ENCODE results near the gene HES2. TPM values are rescaled to one million over a fixed set of nuclear protein-coding genes. Genes with fewer than 3 reads are reported as not detected.

The HES2 gene
- total and polyA plus RNA-seq, 2 experiments from 2014 or later: not detected

DNA sequence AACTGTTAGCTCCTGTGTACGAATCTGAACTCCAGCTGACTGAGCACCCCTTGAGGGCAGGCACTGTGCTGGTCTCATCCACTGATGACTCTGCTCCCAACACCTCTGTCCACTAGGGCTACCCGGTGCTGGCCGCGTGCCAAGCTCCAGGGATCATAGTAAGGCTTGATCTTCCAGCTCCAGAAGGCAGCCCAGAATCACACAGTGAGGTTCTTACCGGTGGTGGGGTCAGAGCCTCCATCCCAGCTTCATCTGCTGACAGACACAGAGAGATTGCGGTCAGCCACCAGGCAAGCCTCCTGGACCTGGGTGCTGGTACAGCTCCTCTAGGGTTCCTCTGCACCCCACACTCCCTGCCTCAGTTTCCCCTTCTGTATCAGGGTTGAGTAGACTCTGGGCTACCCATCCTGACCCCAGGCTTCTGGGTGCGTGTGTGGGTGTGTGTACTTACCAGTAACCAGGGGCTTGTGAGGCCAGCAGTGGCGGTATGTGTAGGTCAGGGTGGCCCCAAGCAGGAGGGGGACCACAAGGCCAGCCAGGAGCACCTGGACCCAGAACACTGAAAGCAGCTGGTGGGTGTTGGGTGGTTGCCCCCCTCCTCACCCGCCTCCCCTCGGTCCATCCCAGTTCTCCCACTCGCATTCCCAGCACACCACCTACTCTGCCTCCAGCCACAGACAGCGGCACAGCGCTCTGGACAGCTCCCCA is 42.8 kb upstream of the HES2 start:
- TF ChIP-seq, protein P1, sequence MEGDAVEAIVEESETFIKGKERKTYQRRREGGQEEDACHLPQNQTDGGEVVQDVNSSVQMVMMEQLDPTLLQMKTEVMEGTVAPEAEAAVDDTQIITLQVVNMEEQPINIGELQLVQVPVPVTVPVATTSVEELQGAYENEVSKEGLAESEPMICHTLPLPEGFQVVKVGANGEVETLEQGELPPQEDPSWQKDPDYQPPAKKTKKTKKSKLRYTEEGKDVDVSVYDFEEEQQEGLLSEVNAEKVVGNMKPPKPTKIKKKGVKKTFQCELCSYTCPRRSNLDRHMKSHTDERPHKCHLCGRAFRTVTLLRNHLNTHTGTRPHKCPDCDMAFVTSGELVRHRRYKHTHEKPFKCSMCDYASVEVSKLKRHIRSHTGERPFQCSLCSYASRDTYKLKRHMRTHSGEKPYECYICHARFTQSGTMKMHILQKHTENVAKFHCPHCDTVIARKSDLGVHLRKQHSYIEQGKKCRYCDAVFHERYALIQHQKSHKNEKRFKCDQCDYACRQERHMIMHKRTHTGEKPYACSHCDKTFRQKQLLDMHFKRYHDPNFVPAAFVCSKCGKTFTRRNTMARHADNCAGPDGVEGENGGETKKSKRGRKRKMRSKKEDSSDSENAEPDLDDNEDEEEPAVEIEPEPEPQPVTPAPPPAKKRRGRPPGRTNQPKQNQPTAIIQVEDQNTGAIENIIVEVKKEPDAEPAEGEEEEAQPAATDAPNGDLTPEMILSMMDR (IDR thresholded peaks at IDR 0.05; ENCODE audit: low read depth, low read length): no peak

GRCh38 chr1:6461538-6462411 is 42.1 kb upstream of the HES2 start:
- H3K9me3 ChIP-seq (ENCODE audit: low read depth): no peaks in the 10 kb centered on the region
- peaks cover 9% of the 10 kb centered on the region for H3K27me3 ChIP-seq
- TF ChIP-seq, protein P1 (IDR thresholded peaks at IDR 0.05; ENCODE audit: low read depth, low read length): no peak
- no peaks in the 10 kb centered on the region for H3K4me1 ChIP-seq (ENCODE audit: low read depth)
- DNase-seq (ENCODE audit: low read depth in 1 of 2, low spot score in 1 of 2): no peak
- no peak overlapping the region for H3K4me3 ChIP-seq
- no peak overlapping the region for H3K27ac ChIP-seq
- no peaks in the 10 kb centered on the region for H3K36me3 ChIP-seq

More for the DNA sequence above, 42.8 kb upstream of the HES2 start:
- Histone ChIP-seq H3K9me3 (ENCODE audit: low read depth) (no peaks in the 10 kb centered on the region), H3K27ac (no peak overlapping the region), H3K27me3 (peaks cover 9% of the 10 kb centered on the region), H3K4me1 (ENCODE audit: low read depth) (no peaks in the 10 kb centered on the region), H3K36me3 (no peaks in the 10 kb centered on the region), H3K4me3 (no peak overlapping the region)
- DNase-seq (ENCODE audit: low read depth in 1 of 2, low spot score in 1 of 2): no peak

GRCh38 chr1:6461051-6461530 is 41.4 kb upstream of the HES2 start:
- peaks cover 5% of the 10 kb centered on the region for H3K27me3 ChIP-seq
- H3K36me3 ChIP-seq: no peaks in the 10 kb centered on the region
- H3K9me3 ChIP-seq (ENCODE audit: low read depth): no peaks in the 10 kb centered on the region
- H3K27ac ChIP-seq: no peak overlapping the region
- H3K4me3 ChIP-seq: no peak overlapping the region
- TF ChIP-seq, protein P1 (IDR thresholded peaks at IDR 0.05; ENCODE audit: low read depth, low read length): no peak
- peak in 1 of 2 donors; percentile 37 for DNase-seq (ENCODE audit: low read depth in 1 of 2, low spot score in 1 of 2)
- no peaks in the 10 kb centered on the region for H3K4me1 ChIP-seq (ENCODE audit: low read depth)

- no peak overlapping the region for H3K27ac ChIP-seq
- H3K9me3 ChIP-seq (ENCODE audit: low read depth): no peaks in the 10 kb centered on the region
- no peaks in the 10 kb centered on the region for H3K27me3 ChIP-seq
- no peak overlapping the region for H3K4me3 ChIP-seq
- H3K36me3 ChIP-seq: no peaks in the 10 kb centered on the region
- TF ChIP-seq, protein P1 (IDR thresholded peaks at IDR 0.05; ENCODE audit: low read depth, low read length): no peak
- DNase-seq (ENCODE audit: low read depth in 1 of 2, low spot score in 1 of 2): peak in 1 of 2 donors; percentile 26
- H3K4me1 ChIP-seq (ENCODE audit: low read depth): no peaks in the 10 kb centered on the region
Measured at GRCh38 chr1:6460301-6461050, 40.8 kb upstream of the HES2 start.

- no peaks in the 10 kb centered on the region for H3K9me3 ChIP-seq (ENCODE audit: low read depth)
- TF ChIP-seq, protein P1 (IDR thresholded peaks at IDR 0.05; ENCODE audit: low read depth, low read length): no peak
Measured at GRCh38 chr1:6459850-6460265, 40.1 kb upstream of the HES2 start.

More at GRCh38 chr1:6459850-6460265, 40.1 kb upstream of the HES2 start:
- Histone ChIP-seq H3K4me1 (ENCODE audit: low read depth) (no peaks in the 10 kb centered on the region), H3K4me3 (no peak overlapping the region), H3K36me3 (no peaks in the 10 kb centered on the region), H3K27ac (no peak overlapping the region), H3K27me3 (no peaks in the 10 kb centered on the region)
- DNase-seq (ENCODE audit: low read depth in 1 of 2, low spot score in 1 of 2): no peak
